Keratinocyte (primary cell): Measurements from ENCODE around the gene GTF2H3.

Experiments
- EZH2 ChIP-seq: IDR thresholded peaks from one replicate; pipeline ENCODE4 v1.6.1; 2012; ENCODE audit warnings: inconsistent platforms, mild to moderate bottlenecking, low read length, moderate library complexity
- TF ChIP-seq, protein P1 (sequence below), 3 experiments: IDR thresholded peaks in 1 of 3; conservative IDR thresholded peaks in 1 of 3; optimal IDR thresholded peaks in 1 of 3; 2 replicates in 2 of 3; 3 replicates in 1 of 3; pipeline versions ENCODE3 to v1.5.1; 2011; ENCODE audit warnings: low read length in 3 of 3, mild to moderate bottlenecking in 3 of 3, moderate library complexity in 2 of 3, control low read depth in 1 of 3, inconsistent platforms in 1 of 3; ENCODE audit not compliant: insufficient read depth in 2 of 3; ENCODE audit errors: extremely low read depth in 1 of 3

- TF ChIP-seq, protein P1, sequence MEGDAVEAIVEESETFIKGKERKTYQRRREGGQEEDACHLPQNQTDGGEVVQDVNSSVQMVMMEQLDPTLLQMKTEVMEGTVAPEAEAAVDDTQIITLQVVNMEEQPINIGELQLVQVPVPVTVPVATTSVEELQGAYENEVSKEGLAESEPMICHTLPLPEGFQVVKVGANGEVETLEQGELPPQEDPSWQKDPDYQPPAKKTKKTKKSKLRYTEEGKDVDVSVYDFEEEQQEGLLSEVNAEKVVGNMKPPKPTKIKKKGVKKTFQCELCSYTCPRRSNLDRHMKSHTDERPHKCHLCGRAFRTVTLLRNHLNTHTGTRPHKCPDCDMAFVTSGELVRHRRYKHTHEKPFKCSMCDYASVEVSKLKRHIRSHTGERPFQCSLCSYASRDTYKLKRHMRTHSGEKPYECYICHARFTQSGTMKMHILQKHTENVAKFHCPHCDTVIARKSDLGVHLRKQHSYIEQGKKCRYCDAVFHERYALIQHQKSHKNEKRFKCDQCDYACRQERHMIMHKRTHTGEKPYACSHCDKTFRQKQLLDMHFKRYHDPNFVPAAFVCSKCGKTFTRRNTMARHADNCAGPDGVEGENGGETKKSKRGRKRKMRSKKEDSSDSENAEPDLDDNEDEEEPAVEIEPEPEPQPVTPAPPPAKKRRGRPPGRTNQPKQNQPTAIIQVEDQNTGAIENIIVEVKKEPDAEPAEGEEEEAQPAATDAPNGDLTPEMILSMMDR (optimal IDR thresholded peaks at IDR 0.05 in 1 of 3, IDR thresholded peaks at IDR 0.05 in 1 of 3, conservative IDR thresholded peaks at IDR 0.05 in 1 of 3; ENCODE audit: extremely low read depth in 1 of 3, insufficient read depth in 2 of 3, low read length in 3 of 3), result no peak
- TF ChIP-seq EZH2, result no peak
Measured at GRCh38 chr12:123690191-123690840, 56.7 kb downstream of the GTF2H3 start.
